ENCODE measurements around the gene HLA-DOB. TPM values are rescaled to one million over a fixed set of nuclear protein-coding genes. Genes with fewer than 3 reads are reported as not detected.
A peak's percentile ranks its signal among the peaks of the same experiment; 100 is the strongest.

HLA-DOB gene
- total and polyA plus RNA-seq, 2 of the 13 experiments (the other 11 are each of a cell fraction or from before 2014, with no cell fraction given) = not detected

DNA sequence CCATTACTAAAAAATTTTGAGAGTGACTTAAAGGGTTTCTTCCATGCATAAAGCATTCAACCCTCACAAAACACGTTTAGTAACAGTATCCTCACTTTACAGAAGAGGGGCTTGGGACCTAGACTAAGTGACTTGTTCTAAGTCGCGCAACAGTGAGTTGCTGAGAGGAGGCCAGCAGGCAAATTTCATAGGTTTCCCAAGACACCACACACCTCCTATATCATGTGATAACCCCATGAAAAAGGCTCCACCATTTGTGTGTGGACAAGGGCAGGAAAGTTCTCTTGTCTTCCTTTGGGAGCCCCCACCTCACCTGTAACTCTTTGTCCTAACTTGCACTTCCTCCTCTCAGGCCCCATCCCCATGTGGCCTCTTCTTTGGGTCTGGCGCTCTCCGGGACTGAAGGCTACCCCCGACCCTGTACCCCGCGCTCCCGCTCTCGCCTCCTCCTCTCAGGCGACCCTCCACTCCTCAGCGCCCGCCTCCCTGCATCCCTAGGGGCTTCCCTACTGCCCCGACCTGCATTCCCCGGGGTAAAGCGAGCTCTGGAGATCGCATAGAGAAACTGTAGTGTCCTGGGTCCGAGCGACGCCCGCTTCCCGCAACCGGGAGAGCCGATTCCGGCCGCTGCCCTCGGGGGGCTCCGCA, 26.7 kb upstream of the HLA-DOB start (continued):
- 0 out of 2 replicates have a peak, but pooled peaks have one; percentile 0 for TF ChIP-seq FOSL2 (CRISPR knock-in tag; IDR thresholded peaks at IDR 0.05)
- TF ChIP-seq CCAR2 (optimal IDR thresholded peaks at IDR 0.05; ENCODE audit: low read depth, low read length) = no peak
- no peak for TF ChIP-seq ZNF710 (CRISPR knock-in tag; IDR thresholded peaks at IDR 0.05; ENCODE audit: borderline replicate concordance)
- no peak for TF ChIP-seq ZNF878 (CRISPR knock-in tag; IDR thresholded peaks at IDR 0.05)
- no peak for TF ChIP-seq SKI (IDR thresholded peaks at IDR 0.05; ENCODE audit: partially characterized antibody)
- TF ChIP-seq, protein P1, sequence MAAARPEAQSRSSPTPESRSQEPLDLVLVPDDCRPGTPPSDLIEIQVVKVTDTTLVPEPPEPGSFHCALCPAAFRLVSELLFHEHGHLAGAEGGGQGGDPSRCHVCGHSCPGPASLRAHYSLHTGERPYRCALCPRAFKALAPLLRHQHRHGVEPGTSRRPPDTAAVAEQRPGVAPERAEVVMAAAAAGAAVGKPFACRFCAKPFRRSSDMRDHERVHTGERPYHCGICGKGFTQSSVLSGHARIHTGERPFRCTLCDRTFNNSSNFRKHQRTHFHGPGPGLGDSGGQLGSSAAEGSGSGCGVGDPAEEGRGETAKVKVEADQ (CRISPR knock-in tag; IDR thresholded peaks at IDR 0.05; ENCODE audit: borderline replicate concordance) = 0 out of 2 replicates have a peak, but pooled peaks have one; percentile 23
- TF ChIP-seq NRL (CRISPR knock-in tag; IDR thresholded peaks at IDR 0.05; ENCODE audit: borderline replicate concordance) = 0 out of 2 replicates have a peak, but pooled peaks have one; percentile 13
- no peak for TF ChIP-seq RNF2 (conservative IDR thresholded peaks at IDR 0.05; ENCODE audit: low read depth)
- TF ChIP-seq ZNF543 (CRISPR knock-in tag; IDR thresholded peaks at IDR 0.05) = peak; percentile 8; the same call in 1 of the 2 replicates
- TF ChIP-seq SALL1 (CRISPR knock-in tag; IDR thresholded peaks at IDR 0.05) = peak; percentile 38
- no peak for TF ChIP-seq TCF7L2 (IDR thresholded peaks at IDR 0.05; ENCODE audit: low read depth, low read length)
- TF ChIP-seq CHD2 (IDR thresholded peaks at IDR 0.05; ENCODE audit: low read depth, low read length) = no peak
- peak; percentile 17; the same call in 1 of the 2 replicates for TF ChIP-seq HOXA3 (CRISPR knock-in tag; IDR thresholded peaks at IDR 0.05)
- no peak for TF ChIP-seq MAZ (IDR thresholded peaks at IDR 0.05; ENCODE audit: borderline replicate concordance, low read depth, low read length)
- no peak for TF ChIP-seq MAZ (CRISPR knock-in tag; IDR thresholded peaks at IDR 0.05; ENCODE audit: low read depth)
- TF ChIP-seq, protein P2, sequence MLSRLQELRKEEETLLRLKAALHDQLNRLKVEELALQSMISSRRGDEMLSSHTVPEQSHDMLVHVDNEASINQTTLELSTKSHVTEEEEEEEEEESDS (CRISPR knock-in tag; IDR thresholded peaks at IDR 0.05; ENCODE audit: borderline replicate concordance) = no peak
- no peak for TF ChIP-seq THAP11 (CRISPR knock-in tag; IDR thresholded peaks at IDR 0.05)
- no peak for TF ChIP-seq ZBTB34 (CRISPR knock-in tag; IDR thresholded peaks at IDR 0.05)
- no peak for TF ChIP-seq FOXO1 (CRISPR knock-in tag; IDR thresholded peaks at IDR 0.05)
- TF ChIP-seq ZNF891 (CRISPR knock-in tag; IDR thresholded peaks at IDR 0.05) = 0 out of 2 replicates have a peak, but pooled peaks have one; percentile 39
- TF ChIP-seq, protein P3, sequence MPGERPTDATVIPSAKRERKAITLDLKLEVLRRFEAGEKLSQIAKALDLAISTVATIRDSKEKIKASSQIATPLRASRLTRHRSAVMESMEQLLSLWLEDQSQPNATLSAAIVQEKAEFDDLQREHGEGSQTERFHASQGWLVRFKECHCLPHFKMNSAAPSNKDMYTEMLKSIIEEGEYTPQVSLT (CRISPR knock-in tag; IDR thresholded peaks at IDR 0.05; ENCODE audit: borderline replicate concordance, low read depth) = no peak
- TF ChIP-seq ZNF136 (CRISPR knock-in tag; IDR thresholded peaks at IDR 0.05; ENCODE audit: low read depth) = no peak
- TF ChIP-seq ZNF124 (CRISPR knock-in tag; IDR thresholded peaks at IDR 0.05) = 0 out of 2 replicates have a peak, but pooled peaks have one; percentile 18
- no peak for TF ChIP-seq NFIC (IDR thresholded peaks at IDR 0.05; ENCODE audit: low read length)
- peak; percentile 59 for TF ChIP-seq ZNF883 (CRISPR knock-in tag; IDR thresholded peaks at IDR 0.05; ENCODE audit: not compliant biosample characterization)

Measured in HepG2 (cell line).